Measurements from ENCODE around the gene ADGRV1.

The ADGRV1 gene

DNA sequence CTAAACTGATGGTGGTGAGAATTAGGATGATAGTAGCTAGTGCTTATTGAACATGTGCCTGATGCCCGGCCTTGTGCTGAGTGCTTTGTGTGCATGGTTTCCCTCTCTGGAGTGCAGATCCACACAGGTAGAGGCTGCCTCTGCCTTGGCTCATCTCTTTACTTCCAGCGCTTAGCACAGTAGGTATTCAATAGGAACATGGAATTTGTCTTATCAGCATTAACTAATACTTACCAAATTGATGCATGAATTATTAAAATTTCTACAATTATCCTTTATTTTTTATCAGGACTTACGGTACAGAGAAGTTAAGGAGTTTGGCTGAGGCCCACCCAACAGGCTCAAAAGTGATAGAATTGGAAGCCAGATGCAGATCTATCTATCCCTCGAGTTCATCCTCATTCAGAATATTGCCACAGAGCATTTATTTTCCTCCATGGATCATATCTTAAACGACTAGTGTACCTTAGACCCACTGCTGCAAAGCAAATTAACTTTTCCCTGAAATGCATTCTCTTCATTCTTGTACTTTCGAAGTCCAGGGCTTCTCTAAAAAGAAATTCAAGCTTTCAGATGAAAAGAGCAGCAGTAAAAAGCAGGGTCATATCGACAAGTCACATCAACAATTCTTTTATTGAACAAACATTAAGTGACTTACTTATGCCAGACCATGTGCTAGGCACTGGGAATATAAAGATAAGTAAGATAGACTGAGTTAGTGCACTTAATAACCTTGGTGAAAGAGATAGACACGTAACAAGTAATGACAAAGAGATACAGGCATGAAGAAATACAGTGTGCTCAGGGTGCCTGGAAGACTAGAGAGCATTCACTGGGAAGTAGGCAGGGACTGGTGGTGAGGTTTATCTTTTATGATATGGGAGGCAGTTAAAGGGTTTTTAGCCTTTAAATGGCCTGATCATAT lies 534.5 kb downstream of the ADGRV1 start:
- Histone ChIP-seq H3K27me3 (replicated peaks; ENCODE audit: control insufficient read depth, insufficient read depth, low read length) (no peaks in the 10 kb centered on the region; the same call in 1 of the 2 replicates), H3K4me3 (replicated peaks; ENCODE audit: low read depth, low read length) (no peak overlapping the region), H3K36me3 (ENCODE audit: control insufficient read depth, insufficient read depth, low read length) (no peaks in the 10 kb centered on the region)
- TF ChIP-seq, protein P1, sequence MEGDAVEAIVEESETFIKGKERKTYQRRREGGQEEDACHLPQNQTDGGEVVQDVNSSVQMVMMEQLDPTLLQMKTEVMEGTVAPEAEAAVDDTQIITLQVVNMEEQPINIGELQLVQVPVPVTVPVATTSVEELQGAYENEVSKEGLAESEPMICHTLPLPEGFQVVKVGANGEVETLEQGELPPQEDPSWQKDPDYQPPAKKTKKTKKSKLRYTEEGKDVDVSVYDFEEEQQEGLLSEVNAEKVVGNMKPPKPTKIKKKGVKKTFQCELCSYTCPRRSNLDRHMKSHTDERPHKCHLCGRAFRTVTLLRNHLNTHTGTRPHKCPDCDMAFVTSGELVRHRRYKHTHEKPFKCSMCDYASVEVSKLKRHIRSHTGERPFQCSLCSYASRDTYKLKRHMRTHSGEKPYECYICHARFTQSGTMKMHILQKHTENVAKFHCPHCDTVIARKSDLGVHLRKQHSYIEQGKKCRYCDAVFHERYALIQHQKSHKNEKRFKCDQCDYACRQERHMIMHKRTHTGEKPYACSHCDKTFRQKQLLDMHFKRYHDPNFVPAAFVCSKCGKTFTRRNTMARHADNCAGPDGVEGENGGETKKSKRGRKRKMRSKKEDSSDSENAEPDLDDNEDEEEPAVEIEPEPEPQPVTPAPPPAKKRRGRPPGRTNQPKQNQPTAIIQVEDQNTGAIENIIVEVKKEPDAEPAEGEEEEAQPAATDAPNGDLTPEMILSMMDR (IDR thresholded peaks at IDR 0.05; ENCODE audit: insufficient read depth, low read length, poor library complexity, severe bottlenecking): no peak
- DNase-seq (ENCODE audit: extremely low read depth, insufficient read length): no peak

DNA sequence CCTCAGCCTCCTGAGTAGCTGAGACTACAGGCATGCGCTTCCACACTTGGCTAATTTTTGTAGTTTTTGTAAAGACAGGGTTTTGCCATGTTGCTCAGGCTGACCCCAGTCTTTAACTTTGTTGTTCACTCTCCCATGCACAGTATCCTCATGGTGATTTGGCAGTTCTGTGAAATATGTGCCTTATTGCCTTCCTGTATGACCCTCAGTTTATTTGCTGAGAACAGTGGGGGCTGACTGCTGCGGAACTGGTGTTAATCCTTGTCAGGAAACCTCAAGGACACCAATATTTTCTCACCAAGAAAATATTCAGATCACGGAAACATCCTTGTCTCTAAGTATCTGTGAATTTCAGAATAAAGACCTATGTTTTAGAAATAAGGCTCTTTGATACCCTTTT lies 536.7 kb downstream of the ADGRV1 start:
- no peaks in the 10 kb centered on the region; the same call in 1 of the 2 replicates for H3K27me3 ChIP-seq (replicated peaks; ENCODE audit: control insufficient read depth, insufficient read depth, low read length)
- DNase-seq (ENCODE audit: extremely low read depth, insufficient read length): no peak
- H3K36me3 ChIP-seq (ENCODE audit: control insufficient read depth, insufficient read depth, low read length): no peaks in the 10 kb centered on the region
- TF ChIP-seq, protein P1 (IDR thresholded peaks at IDR 0.05; ENCODE audit: insufficient read depth, low read length, poor library complexity, severe bottlenecking): no peak
- no peak overlapping the region for H3K4me3 ChIP-seq (replicated peaks; ENCODE audit: low read depth, low read length)

DNA sequence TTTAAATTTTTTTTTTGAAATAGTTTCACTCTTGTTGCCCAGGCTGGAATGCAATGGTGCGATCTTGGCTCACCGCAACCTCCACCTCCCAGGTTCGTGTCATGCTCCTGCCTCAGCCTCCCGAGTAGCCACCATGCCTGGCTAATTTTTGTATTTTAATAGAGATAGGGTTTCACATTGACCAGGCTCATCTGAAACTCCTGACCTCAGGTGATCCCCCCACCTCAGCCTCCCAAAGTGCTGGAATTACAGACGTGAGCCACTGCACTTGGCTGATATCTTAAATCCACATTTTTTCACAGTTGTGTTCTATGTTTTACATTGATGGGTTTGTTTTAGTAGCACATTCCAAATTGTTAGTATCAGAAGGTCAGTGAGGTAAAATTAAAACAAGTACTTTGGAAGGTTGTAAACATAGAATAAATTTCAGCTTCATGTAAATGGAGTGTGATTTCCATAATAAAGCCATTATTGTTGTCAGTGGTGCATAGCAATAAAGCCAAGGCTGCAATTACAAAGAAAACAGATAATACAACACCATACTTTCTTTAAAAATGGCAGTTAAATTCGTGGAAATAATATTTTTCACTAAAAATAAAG lies 537.3 kb downstream of the ADGRV1 start:
- Histone ChIP-seq H3K36me3 (ENCODE audit: control insufficient read depth, insufficient read depth, low read length) (no peaks in the 10 kb centered on the region), H3K4me3 (replicated peaks; ENCODE audit: low read depth, low read length) (no peak overlapping the region), H3K27me3 (replicated peaks; ENCODE audit: control insufficient read depth, insufficient read depth, low read length) (no peaks in the 10 kb centered on the region; the same call in 1 of the 2 replicates)
- TF ChIP-seq, protein P1 (IDR thresholded peaks at IDR 0.05; ENCODE audit: insufficient read depth, low read length, poor library complexity, severe bottlenecking): no peak
- DNase-seq (ENCODE audit: extremely low read depth, insufficient read length): no peak

DNA sequence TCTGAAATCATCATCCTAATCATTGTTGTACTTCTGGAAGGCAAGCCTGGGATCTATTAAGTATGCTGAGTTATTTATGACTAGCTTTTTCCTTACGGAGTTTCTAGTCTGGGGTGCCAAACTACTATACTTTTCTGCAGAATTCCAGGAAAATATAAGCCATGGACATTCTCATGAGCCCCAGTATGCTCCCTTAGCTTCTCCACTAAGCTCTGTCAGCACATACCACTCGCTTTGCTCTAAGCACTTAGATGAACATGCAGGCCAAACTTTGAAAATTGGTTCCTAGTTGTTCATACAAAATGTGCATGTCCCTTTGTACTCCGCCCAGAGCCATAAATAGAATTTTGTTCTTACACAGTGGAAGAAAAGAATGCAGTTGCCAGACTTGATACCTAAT lies 539.9 kb downstream of the ADGRV1 start:
- DNase-seq (ENCODE audit: extremely low read depth, insufficient read length): no peak
- TF ChIP-seq, protein P1 (IDR thresholded peaks at IDR 0.05; ENCODE audit: insufficient read depth, low read length, poor library complexity, severe bottlenecking): no peak
- Histone ChIP-seq H3K4me3 (replicated peaks; ENCODE audit: low read depth, low read length) (no peak overlapping the region), H3K27me3 (replicated peaks; ENCODE audit: control insufficient read depth, insufficient read depth, low read length) (no peaks in the 10 kb centered on the region), H3K36me3 (ENCODE audit: control insufficient read depth, insufficient read depth, low read length) (no peaks in the 10 kb centered on the region)

DNA sequence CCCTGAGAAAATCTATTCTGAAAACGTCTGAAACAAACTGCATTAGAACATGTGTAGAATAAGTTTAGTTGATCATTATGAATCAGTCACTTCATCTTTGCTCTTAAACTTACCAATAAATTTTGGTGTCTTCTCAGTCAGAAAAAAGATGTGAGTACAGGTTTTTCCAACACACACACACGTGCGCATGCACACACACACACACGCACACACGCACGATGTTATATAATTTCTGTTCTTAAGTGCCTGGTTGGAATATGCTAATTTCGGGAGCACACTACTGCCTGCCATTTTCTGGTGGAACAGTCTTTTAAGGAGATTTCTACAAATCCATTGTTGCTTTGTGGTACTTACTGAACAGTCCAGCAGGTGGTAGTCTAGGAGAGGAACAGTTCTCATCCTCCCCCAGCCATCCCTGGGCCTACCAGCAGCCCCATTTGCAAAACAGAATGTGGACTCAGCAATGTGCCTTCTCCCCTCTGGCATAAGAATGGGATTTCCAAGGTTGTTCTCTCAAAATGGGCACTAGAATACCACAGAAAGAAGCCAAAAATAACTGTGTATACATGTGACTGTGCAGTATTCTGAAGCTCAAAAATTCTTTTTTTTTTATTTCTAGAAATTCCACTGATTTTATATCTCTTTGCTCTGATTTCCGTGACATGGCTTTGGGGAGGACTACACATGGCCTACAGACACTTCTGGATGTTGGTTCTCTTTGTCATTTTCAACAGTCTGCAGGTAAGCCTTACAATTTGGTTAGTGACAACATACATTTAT lies 543.2 kb downstream of the ADGRV1 start:
- Histone ChIP-seq H3K36me3 (ENCODE audit: control insufficient read depth, insufficient read depth, low read length) (no peaks in the 10 kb centered on the region), H3K27me3 (replicated peaks; ENCODE audit: control insufficient read depth, insufficient read depth, low read length) (no peaks in the 10 kb centered on the region), H3K4me3 (replicated peaks; ENCODE audit: low read depth, low read length) (no peak overlapping the region)
- TF ChIP-seq, protein P1 (IDR thresholded peaks at IDR 0.05; ENCODE audit: insufficient read depth, low read length, poor library complexity, severe bottlenecking): peak; percentile 64
- DNase-seq (ENCODE audit: extremely low read depth, insufficient read length): peak; percentile 5

Measured in GM06990 (cell line).